Stimulated activated CD8-positive, alpha-beta memory T cell treated with anti-CD3 and anti-CD28 coated beads, Interleukin-15, amount 100 ng/mL, for 1 hour (primary cell): ENCODE data around the gene TRAPPC6A.

Source experiments
- DNase-seq: peaks from one replicate; pipeline ENCODE4 v3.0.0-alpha.2; 2020; ENCODE audit warnings: low read depth

Gene TRAPPC6A

DNA sequence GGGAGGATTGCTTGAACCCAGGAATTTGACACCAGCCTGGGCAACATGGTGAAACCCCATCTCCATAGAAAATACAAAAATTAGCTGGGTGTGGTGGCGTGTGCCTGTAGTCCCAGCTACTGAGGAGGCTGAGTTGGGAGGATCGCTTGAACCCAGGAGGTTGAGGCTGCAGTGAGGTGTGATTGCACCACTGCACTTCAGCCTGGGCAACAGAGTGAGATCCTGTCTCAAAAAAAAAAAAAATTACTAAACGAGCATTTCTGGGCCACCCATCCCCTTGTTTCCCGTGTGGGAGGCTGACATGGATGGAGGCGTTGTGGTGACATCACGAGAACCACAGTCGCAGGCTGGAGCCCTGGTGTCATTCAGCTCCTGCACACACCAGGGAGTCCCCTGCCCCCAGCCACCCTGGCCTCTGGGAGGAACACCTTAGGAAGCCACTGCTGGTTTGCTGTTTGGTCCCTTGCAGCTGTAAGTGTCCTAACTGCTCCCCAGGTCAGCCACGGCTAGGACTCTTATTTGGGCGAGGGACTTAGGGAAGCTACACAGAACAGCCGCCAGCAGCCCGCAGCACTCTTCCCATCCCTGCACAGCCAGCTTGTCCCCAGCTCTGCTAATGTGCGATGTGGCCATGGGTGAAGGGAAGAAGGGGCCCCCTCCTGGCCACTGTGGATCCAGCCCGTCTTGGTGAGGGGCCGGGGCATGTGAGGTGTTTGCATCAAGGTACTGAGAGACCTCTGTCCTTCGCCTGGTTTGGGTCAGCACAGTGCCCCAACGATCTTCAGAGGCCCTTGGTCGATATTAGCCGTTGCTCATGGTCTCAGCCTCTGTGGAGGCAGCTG lies 30.0 kb downstream of the TRAPPC6A start:
- no peak for DNase-seq

DNA sequence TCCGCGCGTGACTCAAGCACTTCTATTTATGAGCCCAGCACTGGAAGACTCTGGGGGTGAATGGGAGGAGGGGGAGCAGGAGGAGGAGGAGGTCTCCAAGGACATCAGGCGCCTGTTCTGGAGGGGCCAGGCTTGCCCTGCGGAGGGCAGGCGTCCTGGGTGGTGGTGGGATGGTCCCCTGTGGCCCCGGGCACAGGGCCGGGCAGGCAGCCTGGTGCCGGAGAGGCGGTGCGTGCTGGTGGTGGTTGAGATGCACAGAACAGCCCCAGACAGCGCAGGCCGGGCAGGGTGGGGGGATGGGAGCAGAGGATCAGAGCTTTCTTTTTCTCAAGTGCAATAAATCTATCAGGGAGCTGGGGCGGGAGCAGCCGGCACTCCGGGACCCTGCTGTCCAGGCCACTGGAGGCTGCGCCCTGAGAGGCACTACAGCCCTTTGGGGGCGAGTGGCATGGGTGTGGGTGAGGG lies 31.3 kb downstream of the TRAPPC6A start:
- DNase-seq: no peak

DNA sequence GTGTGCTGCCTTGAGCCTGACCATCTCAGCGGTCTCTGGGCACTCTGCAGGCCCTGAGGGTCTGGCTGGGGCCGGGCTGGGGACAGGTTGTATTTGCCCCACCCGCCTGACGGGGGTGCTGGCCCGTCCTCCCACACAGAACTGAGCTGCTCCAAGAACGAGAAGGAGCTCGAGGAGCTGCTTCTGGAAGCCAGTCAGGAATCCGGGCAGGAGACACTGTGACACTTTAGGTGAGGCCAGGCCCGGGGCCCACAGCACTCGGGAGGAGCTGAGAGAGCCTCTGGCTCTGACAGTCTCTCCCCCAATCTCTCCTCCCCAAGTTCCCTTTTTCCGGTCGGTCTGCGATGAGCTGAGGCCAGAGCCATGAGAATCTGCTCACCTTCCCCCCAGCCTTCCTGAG lies 31.8 kb downstream of the TRAPPC6A start:
- no peak for DNase-seq

DNA sequence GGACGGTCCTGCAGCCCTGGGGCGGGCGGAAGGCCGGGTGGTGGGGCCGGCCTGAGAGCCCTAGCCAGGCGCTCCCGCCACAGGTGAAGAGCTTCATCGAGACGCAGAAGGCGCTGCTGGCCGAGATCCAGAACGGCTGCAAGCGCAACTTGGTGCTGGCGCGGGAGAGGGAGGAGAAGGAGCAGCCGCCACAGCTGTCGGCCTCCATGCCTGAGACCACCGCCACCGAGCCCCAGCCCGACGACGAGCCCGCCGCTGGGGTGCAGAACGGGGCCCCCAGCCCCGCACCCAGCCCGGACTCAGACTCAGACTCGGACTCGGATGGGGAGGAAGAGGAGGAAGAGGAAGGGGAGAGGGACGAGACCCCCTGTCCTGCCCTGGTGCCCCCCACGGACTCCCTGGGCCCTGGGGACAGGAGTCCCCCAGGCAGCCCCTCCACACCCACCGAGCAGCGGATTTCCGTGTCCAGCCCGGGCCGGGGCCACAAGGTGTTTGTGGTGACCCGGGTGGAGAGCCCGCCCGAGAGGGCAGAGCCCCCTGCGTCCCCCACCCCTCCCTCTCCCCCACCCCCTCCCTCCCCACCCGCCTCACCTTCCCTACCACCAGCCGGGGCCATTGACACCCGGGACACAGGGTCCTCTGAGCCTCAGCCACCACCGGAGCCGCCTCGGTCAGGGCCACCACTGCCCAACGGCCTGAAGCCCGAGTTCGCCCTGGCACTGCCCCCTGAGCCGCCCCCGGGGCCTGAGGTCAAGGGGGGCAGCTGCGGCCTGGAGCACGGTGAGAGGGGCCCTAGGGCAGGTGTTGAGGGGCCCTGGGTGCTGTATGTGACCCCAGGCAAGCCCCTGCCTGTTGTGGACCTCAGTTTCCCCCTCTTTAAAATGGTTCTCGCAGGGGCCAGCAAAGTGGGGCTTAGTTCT lies 32.5 kb downstream of the TRAPPC6A start:
- no peak for DNase-seq

DNA sequence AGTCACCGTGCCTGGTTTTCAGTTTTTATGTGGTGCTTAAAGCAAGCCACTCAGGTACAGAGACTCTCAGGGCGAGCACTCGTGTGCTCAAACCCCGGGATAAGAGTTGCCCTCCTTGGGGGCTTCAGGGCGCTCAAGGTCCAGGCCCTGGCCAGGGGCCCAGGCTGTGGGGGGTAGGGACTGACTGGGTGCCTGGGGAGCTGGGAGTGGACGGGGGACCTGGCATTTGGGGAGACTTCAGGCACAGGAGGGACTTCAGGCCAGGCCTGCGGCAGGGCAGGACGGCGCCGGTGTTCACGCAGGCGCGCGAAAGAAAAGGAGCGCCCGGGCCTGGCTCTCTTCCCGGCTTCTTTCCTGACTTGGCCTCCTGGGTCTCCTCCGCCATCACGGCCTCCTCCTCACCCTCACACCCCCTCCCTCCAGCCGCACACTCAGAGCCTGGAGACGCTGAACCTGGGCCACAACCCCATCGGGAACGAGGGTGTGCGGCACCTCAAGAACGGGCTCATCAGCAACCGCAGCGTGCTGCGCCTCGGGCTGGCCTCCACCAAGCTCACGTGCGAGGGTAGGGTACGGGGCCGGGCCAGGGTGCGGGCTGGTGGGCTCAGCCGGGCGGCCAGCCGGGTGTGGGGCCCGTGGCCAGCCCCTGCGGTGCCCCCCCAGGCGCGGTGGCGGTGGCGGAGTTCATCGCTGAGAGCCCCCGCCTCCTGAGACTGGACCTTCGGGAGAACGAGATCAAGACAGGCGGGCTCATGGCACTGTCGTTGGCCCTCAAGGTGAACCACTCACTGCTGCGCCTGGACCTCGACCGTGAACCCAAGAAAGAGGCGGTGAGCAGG lies 33.4 kb downstream of the TRAPPC6A start:
- DNase-seq: no peak

DNA sequence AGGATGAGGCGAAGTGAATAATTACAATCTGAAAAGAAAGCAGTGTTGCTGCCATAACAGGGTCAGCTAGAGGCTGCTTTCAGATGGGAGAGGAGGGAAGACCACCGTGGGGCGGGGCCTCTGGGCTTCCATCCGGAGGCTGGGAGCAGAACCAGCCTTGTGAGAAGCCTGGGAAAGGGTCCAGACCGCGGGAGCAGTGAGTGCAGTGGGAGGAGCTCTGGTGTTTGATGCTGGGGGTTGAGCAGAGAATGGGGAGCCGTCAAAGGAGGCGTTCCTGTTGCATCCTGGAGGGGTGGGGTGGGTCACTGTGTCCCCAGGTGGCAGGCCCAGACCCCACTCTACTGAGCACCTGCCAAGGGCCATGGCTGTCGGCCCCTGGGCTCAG lies 35.3 kb downstream of the TRAPPC6A start:
- DNase-seq: no peak

DNA sequence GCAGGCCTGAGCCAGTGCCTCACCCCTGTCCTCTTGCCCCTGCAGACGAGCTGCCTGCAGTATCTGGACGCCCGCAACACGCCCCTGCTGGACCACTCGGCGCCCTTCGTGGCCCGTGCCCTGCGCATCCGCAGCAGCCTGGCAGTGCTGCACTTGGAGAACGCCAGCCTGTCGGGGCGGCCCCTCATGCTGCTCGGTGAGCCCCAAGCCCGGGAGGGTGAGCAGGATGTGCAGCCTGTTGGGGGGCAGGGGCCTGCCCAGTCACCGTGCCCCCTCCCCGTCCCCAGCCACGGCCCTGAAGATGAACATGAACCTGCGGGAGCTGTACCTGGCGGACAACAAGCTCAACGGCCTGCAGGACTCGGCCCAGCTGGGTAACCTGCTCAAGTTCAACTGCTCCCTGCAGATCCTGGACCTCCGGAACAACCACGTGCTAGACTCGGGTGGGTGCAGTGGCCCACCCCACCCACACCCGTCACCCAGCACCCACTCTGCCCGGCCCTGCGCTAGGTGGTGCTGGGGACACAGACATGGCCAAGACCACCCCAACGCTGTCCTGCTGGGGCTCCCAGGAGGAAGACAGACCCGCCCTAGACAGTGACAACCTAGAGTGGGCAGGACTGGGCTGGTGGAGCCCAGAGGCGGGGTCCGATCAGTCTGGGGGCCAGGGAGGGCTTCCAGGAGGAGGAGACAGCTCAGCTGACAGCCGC lies 35.9 kb downstream of the TRAPPC6A start:
- DNase-seq: no peak

DNA sequence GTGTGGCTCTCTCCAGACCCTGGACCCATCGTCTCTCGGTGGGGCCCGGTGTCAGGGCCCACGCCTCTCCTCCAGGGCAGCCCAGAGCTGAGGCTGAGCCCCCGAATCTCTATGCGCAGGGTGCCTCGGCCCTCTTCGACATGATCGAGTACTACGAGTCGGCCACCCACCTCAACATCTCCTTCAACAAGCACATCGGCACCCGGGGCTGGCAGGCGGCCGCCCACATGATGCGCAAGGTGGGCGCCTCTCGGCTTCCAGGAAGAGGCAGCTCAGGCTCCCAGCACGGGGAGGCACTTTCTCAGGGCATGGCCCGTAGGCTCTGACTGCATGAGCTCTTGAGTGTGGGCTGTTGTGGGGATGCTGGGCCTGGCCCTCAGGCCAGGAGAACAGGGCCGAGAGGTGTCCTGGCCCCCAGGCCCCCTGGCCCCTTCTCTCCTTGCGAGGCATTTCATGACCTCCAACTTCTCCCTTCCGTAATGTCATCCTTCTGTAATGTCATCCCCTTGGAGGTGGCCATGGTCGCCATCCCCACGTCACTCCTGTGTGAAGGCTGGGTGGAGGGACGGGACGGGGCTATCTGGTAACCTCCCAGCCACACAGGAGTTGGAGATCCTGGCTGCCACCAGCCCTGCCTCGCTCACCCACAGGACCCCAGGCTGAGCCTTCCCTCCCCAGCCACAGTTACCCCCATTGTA lies 36.7 kb downstream of the TRAPPC6A start:
- DNase-seq: no peak

DNA sequence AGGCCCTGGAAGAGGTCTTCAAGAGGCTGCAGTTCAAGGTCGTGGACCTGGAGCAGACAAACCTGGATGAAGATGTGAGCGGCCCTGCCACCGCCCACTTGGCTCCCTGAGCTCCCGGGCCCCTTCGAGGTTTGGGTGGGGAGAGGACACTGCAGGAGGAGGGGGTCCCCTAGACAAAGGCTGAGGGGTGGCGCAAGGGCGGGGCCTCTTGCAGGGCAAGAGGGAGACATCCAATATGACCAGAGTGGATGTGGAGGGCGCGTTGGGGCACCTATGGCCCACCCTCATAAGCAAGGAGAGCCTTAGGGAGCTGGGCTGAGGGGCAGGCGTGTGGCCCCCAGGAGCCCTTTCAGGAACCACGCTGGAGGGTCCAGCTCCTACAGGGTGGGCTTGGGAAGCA lies 37.5 kb downstream of the TRAPPC6A start:
- no peak for DNase-seq

DNA sequence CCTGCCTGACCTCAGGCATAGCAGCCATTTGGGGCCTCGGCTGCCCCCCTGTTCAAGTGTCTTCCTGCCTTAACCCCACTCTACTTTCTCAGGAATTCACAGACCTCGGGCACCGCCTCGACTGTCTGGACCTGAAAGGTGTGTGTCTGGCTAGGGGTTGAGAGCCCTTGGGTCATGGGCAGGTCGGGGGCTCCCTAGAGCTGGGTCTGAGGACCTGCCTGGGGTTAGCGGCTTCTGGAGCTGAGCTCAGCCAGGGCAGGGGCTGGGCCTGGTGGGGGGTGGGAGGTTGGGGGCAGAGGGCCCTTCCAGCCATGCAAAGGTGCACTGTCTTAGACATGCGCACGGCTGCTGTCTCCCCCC lies 37.9 kb downstream of the TRAPPC6A start:
- no peak for DNase-seq

DNA sequence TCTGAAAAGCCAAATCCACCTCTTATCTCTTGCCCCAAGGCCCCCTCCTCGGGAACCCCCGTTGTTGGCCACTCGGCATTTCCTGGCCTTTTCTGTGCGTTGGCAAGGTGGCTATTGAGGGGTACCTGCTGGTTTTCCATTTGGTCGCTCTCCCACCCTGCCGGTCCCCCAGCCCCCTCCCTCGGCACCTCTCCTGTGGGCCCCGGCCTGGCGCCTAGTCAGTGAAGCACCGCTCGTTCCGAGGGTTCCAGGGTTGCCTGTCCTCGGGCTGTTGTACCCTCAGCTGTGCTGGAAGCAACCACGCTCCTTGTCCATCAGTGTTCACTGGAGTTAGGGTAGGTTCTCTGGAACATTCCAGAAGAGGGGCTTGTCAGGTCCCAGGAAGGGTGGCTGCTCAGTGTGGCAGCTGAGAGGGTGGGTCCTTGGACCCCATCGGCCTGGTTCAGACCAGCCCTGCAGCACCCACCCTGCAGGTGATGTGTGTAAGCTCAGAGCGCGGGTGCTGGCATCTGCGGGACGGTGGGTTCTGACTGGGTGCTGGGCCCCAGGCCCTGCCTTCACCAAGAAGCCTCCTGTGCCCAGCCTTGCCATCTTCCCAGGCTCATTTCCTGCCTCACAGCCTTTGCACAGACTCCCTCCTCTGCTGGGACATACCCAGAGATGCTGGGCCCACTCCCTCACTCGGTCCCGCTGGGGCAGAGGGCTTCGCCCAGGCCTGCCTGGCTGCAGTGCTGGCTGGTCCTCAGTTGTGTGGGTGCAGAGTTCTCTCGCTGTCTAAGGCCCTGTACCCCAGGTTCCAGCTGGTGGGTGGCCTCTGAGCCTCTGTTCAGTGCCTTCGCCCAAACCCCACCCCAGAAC lies 38.5 kb downstream of the TRAPPC6A start:
- no peak for DNase-seq

DNA sequence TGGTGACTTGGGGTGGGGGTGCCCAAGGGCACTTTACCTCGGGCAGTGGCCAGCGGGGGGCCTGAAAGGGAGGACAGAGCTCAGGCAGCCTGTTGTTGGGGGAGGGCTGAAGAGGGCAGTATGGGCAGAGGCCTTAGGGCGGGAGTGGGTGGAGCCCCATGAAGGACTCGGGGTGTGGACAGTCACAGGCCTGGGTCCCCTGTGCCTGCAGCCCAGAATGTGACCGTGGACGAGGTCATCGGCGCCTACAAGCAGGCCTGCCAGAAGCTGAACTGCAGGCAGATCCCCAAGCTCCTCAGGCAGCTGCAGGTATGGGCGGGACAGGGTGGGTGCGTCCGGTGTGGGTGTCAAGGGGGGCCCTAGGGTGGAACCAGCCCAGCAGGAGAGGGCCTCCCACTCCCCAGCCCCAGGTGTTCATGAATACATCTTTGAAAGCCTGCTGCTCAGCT lies 39.7 kb downstream of the TRAPPC6A start:
- DNase-seq: no peak

DNA sequence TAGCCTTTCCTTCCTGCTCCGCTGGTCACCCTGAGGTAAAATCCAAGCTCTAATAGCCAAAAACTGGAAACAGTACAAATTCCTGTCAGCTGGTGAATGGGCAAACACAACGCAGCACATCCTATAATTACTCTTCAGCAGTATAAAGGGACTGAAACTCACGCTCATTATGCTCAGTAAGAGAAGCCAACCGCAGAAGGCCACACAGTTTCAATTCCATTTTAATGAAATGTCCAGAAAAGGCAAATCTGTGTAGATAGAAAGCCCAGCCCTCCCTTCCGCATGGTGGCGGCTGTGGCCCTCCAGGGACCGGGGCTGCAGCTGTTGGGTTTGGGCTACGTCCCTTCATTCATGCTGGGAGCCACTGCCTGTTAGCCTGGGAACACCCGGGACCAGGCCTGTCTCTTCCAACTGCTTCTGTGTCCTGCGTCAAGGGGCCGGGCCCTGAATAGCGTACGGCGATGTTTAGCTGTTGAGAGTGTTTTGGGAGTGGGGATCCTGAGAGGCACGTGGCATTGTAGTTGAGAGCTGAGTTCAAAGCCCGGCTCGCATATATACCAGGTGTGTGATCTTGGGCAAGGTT lies 40.8 kb downstream of the TRAPPC6A start:
- DNase-seq: no peak

DNA sequence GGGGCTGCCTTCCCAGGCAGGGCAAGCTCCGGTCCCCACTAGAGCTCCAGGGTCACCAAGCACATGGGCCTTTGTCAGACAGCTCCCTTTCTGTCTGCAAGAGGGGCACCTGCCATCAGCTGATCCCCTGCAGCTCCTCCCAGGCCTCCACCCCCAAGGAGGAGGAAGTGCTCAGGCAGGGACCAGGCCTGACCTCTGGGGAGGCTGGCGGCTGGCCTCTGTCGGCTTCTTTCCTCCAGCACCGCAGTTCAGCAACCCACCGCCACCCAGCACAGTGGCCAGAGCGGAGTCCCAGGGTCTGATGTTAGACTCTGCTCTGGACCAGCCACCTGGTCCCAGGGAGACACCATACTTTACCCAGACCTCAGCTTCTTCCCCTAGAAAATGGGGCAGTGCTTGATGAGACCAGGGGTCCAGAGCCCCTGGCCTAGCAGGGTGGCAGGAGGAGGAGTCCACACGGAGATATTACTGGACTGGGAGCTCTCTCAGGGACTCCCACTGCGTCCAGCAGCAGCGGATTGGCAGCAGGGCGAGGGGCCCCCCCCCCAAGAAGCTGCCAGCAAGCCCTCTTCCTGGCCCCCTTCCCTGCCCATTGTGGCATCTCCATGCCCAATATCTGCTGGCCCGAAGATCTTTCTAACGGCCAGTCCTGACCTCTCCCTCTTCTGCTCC lies 41.4 kb downstream of the TRAPPC6A start:
- no peak for DNase-seq

DNA sequence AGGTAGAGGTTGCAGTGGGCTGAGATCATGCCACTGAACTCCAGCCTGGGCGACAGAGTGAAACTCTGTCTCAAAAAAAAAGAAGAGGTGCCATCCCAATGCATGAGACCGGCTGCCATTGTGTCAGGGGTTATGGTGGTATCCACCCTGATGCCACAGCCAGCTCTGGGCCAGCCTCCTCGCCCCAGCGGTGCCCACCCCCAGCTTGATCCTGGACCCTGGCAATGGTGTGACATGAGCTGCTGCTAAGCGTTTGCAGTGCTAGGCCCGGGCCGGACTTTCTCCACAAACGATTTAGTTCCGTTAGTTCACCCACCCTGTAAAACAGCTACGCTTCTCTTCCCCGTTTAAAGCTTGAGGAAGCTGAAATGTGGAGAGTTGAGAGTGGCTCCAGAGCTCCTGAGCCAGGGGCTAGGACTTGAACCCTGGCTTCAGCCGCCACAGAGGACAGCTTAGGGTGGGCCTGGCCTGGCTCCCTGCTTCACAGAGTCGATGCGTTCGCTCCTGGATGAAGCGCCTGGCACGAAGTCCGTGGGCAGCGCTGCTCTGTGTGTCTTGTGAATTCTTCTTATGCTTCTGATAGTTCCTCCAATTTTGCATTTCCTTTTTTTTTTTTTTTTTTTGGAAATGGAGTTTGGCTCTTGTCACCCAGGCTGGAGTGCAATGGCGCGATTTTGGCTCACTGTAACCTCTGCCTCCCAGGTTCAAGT lies 42.7 kb downstream of the TRAPPC6A start:
- no peak for DNase-seq

DNA sequence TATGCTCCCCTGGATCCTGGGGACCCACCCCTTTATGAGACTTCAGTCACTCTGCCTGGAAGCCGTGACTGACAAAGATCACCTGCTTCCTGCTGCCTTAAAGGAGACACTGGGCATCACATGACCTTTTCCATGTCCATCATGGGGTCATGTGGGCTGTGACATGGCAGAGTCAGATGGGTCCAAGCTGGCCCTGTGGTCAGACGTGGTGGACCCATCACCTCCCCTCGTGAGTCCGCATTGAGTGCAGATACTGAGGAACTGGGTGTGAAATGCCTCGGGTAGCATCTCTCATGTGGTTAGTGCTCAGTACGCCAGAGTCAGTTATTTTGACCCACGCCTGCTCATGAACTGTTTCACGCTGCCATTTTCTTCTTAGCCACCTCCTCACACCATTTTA lies 44.4 kb downstream of the TRAPPC6A start:
- no peak for DNase-seq

DNA sequence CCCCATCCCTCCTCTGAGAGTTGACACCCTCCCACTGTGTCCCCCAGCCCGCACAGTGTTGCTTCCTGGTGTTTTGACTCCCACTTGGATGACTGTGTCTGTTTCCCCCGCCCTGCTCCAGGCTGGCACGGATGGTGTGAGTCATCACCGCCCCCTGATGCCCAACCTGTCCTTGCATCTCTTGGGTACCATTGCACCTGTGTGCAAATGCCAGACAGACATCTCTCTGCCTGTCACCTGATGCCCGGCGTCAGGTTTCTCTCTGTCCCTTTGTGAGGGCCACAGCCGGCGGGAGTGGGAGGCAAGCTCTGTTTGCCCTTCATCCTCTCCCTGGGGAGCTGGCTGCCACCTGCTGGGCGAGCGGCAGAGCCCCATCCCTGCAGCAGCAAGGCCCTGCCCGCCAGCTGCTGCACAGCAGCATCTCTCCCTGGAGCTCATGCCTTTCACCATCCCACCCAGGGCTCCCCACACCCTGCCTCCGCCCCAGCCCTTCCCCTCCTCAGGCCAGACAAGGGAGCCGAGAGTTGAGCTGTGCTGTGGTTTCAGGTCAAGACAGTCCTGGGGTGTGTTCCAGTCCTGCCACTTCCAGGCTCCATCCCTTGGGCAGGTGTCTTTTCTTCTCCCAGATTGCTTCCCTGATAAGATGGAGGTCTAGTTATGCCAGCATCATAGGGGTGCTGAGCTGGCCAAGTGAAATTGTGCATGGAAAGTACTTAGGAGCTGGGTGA lies 47.0 kb downstream of the TRAPPC6A start:
- DNase-seq: no peak

DNA sequence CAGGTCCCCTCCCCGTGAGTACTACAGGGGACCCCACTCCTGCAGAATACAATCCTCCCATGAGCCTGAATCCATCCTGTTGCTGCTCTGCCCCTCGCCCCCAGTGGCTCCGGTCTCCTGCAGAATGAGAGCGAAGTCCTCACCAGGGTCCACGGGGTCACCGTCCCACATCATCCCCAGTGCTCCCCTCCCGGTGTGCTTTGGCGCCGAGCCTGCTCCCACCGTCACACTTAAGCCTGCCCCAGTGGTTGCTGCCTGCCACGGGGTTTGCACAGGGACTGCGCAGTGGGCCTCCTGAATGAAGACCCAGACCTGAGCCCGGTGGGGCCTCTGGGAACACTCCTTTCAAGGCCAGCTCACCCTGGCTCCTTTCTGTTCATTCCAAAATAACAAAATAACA lies 47.8 kb downstream of the TRAPPC6A start:
- no peak for DNase-seq
